A549 (cell line): ENCODE data around the gene ADGRG2. TPM values are rescaled to one million over a fixed set of nuclear protein-coding genes. Genes with fewer than 3 reads are reported as not detected.

Experiments
- ATAC-seq, 2 experiments: fragments of 200-7000 bp in 1 of 2; fragments of >200 bp in 1 of 2; cut with Nextera tagmentation in 1 of 2; cut with Tn5 transposase in 1 of 2; 3 replicates each; pipeline versions ENCODE4 v1.8.0 to v1.9.1; 2018 to 2020; ENCODE audit warnings: mild to moderate bottlenecking in 1 of 2, moderate library complexity in 1 of 2
- CTCF ChIA-PET: fragments of 300-600 bp; sonication (Branson Sonifier 250); formaldehyde crosslinking; extraction: SDS; loops from one replicate; lab custom pipeline; 2021; ENCODE audit warnings: antibody characterized with exemption, inconsistent platforms; lab: Yijun Ruan, JAX
- POLR2A ChIA-PET: fragments of 350-600 bp; formaldehyde crosslinking; extraction: SDS; loops from one replicate; lab custom pipeline; 2021; ENCODE audit warnings: antibody characterized with exemption, inconsistent platforms; lab: Yijun Ruan, JAX
- DNase-seq, 2 experiments: peaks; one replicate each; pipeline versions ENCODE4 v3.0.0 to v3.0.0-alpha.2; 2011 to 2016; ENCODE audit warnings: low read depth in 1 of 2, low spot score in 1 of 2
- FAIRE-seq: peaks from 2 replicates; lab custom pipeline; 2011; peaks lifted over from hg19 to GRCh38; lab: Jason Lieb, UNC
- H3K27ac ChIP-seq, 2 experiments: fragments of >200 bp; sonication (Bioruptor Twin); formaldehyde crosslinking; 3 replicates each; pipeline ENCODE4 v1.5.1; 2016 to 2017
- H3K4me1 ChIP-seq: fragments of >200 bp; sonication (Bioruptor Twin); formaldehyde crosslinking; 3 replicates; pipeline ENCODE4 v1.6.1; 2016
- H3K4me2 ChIP-seq: fragments of >200 bp; sonication (Bioruptor Twin); formaldehyde crosslinking; 3 replicates; pipeline ENCODE4 v1.6.1; 2016
- H3K4me3 ChIP-seq: fragments of >200 bp; sonication (Bioruptor Twin); formaldehyde crosslinking; 3 replicates; pipeline ENCODE4 v1.5.1; 2016
- H3K9me3 ChIP-seq: fragments of >200 bp; sonication (Bioruptor Twin); formaldehyde crosslinking; 3 replicates; pipeline ENCODE4 v1.6.1; 2016
- CEBPB ChIP-seq, 2 experiments: fragments of >200 bp in 1 of 2; sonication (Bioruptor Twin) in 1 of 2; formaldehyde crosslinking in 1 of 2; IDR thresholded peaks; 2 replicates each; pipeline ENCODE4 v1.6.1; 2012 to 2016
- EHF ChIP-seq: fragments of 250-450 bp; sonication (Bioruptor Pico); IDR thresholded peaks from 2 replicates; pipeline ENCODE4 v1.5.0; 2020; ENCODE audit warnings: mild to moderate bottlenecking
- EHMT2 ChIP-seq: fragments of 200-600 bp; sonication (generic); IDR thresholded peaks from 2 replicates; pipeline ENCODE4 v1.6.1; 2016; ENCODE audit warnings: antibody characterized with exemption, low read depth, mild to moderate bottlenecking, moderate library complexity
- ESRRA ChIP-seq: fragments of 150-350 bp; IDR thresholded peaks from 2 replicates; pipeline ENCODE4 v1.6.1; 2014; ENCODE audit warnings: mild to moderate bottlenecking, low read length, borderline replicate concordance
- HOXB5 ChIP-seq: fragments of 250-450 bp; sonication (Bioruptor Pico); IDR thresholded peaks from 2 replicates; pipeline ENCODE4 v1.5.0; 2020; ENCODE audit warnings: mild to moderate bottlenecking, moderate library complexity
- KDM5A ChIP-seq: fragments of 200-600 bp; sonication (generic); IDR thresholded peaks from 2 replicates; pipeline ENCODE4 v1.6.1; 2016; ENCODE audit warnings: antibody characterized with exemption, mild to moderate bottlenecking
- MAZ ChIP-seq: fragments of 150-350 bp; IDR thresholded peaks from 2 replicates; pipeline ENCODE4 v1.6.1; 2014; ENCODE audit warnings: antibody characterized with exemption, low read depth, low read length, borderline replicate concordance
- MYC ChIP-seq: IDR thresholded peaks from 2 replicates; pipeline ENCODE4 v1.6.1; 2012; ENCODE audit warnings: mild to moderate bottlenecking, inconsistent platforms, low read length, improper control_type of control experiment, borderline replicate concordance
- NR3C1 ChIP-seq: fragments of >200 bp; sonication (Bioruptor Twin); formaldehyde crosslinking; IDR thresholded peaks from 3 replicates; pipeline ENCODE4 v1.6.1; 2017
- PHF8 ChIP-seq: fragments of 200-600 bp; sonication (generic); IDR thresholded peaks from 2 replicates; pipeline ENCODE4 v1.6.1; 2016; ENCODE audit warnings: low read depth, mild to moderate bottlenecking, antibody characterized with exemption, moderate library complexity, borderline replicate concordance
- POLR2A ChIP-seq: IDR thresholded peaks from 2 replicates; pipeline ENCODE4 v1.6.1; 2012; ENCODE audit warnings: mild to moderate bottlenecking, low read length
- RARB ChIP-seq: fragments of 250-450 bp; sonication (Bioruptor Pico); IDR thresholded peaks from 2 replicates; pipeline ENCODE4 v1.8.0; 2021; ENCODE audit warnings: mild to moderate bottlenecking, moderate library complexity
- RNF2 ChIP-seq: fragments of 200-600 bp; sonication (generic); IDR thresholded peaks from 2 replicates; pipeline ENCODE4 v1.6.1; 2016; ENCODE audit warnings: low read depth, mild to moderate bottlenecking, antibody characterized with exemption, moderate library complexity, borderline replicate concordance
- SREBF2 ChIP-seq: fragments of 450-650 bp; IDR thresholded peaks from 2 replicates; pipeline ENCODE4 v1.6.1; 2014; ENCODE audit warnings: mild to moderate bottlenecking, moderate library complexity
- WGBS: methylation state at CpG from one replicate; pipeline ENCODE4 v1.1.6; 2017; ENCODE audit errors: missing lambda C conversion rate; 5-methylcytosine and 5-hydroxymethylcytosine counted together
- polyA plus RNA-seq, 4 experiments: library from polyadenylated mRNA; depleted of rRNA in 3 of 4; stranded (reverse); fragments of >200 nt; fragmentation: RNase III in 1 of 4; extraction: RNeasy Plus Mini Kit Qiagen cat#74134 plus additional on column Dnase treatment in 1 of 4; gene quantifications; 2 replicates in 3 of 4; 3 replicates in 1 of 4; pipeline ENCODE4 v1.2.3, GENCODE V29; 2011 to 2017
- TF ChIP-seq, protein P1 (sequence below): fragments of >200 bp; sonication (Bioruptor Twin); formaldehyde crosslinking; IDR thresholded peaks from 3 replicates; pipeline ENCODE4 v1.5.1; 2016
- TF ChIP-seq, protein P2 (sequence below): IDR thresholded peaks from 2 replicates; pipeline ENCODE4 v1.6.1; 2012
- TF ChIP-seq, protein P3 (sequence below): IDR thresholded peaks from 2 replicates; pipeline ENCODE4 v1.6.1; 2012; ENCODE audit warnings: low read depth, borderline replicate concordance
- TF ChIP-seq, protein P4 (sequence below): IDR thresholded peaks from 2 replicates; pipeline ENCODE4 v1.6.1; 2012
- TF ChIP-seq, protein P5 (sequence below): fragments of >200 bp; sonication (Bioruptor Twin); formaldehyde crosslinking; IDR thresholded peaks from 2 replicates; pipeline ENCODE4 v1.6.1; 2016

Gene ADGRG2
- polyA plus RNA-seq, 2 of the 4 experiments (the other 2 are of a cell fraction): 5.2 to 10.3 TPM

DNA sequence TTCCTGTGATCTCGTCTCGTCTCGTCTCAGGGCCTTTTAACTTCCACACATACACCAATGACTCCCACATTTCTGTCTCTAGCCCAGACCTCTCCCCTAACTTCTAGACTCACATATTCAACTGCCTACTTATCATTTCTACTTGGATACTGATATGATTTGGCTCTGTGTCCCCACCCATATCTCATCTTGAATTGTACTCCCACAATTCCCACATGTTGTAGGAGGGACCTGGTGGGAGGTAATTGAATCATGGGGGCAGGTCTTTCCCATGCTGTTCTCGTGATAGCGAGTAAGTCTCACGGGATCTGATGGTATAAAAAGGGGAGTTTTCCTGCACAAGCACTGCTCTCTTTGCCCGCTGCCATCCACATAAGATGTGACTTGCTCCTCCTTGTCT lies 147.3 kb downstream of the ADGRG2 start (continued):
- TF ChIP-seq, protein P1, sequence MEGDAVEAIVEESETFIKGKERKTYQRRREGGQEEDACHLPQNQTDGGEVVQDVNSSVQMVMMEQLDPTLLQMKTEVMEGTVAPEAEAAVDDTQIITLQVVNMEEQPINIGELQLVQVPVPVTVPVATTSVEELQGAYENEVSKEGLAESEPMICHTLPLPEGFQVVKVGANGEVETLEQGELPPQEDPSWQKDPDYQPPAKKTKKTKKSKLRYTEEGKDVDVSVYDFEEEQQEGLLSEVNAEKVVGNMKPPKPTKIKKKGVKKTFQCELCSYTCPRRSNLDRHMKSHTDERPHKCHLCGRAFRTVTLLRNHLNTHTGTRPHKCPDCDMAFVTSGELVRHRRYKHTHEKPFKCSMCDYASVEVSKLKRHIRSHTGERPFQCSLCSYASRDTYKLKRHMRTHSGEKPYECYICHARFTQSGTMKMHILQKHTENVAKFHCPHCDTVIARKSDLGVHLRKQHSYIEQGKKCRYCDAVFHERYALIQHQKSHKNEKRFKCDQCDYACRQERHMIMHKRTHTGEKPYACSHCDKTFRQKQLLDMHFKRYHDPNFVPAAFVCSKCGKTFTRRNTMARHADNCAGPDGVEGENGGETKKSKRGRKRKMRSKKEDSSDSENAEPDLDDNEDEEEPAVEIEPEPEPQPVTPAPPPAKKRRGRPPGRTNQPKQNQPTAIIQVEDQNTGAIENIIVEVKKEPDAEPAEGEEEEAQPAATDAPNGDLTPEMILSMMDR: no peak

DNA sequence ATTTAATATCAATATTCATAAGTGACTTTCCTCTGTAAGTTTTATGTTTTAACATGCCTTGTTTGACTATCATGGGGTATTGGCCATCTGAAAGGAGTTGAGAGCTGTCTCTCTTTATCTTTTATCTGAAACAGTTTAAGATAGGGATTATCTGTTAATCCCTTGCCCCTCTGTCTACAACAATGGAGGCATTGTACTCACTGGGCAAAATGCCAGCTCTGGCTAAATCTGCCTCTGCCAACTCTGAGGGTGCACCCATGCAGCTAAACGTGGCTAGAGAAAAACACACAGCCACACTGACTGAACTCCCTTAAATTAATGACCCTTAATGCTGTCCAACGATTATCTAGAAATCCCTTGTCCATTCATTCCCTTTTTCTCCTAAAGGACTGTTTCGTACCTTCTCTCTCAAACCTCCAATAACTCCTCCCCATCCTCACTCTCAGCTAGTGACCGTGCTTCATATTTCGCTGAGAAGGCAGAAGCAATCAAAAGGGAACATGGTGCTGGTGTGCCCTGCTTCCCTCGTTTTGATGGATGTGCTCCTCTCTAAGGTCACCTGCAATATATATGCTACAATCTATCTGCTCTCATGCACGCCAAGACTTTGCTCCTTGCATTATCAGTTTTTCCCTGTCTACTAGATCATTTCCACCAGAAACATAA lies 148.6 kb downstream of the ADGRG2 start:
- 80% methylated on average over 7 of the region's 7 CpGs for WGBS
- no peaks in the 10 kb centered on the region for H3K9me3 ChIP-seq
- no peak overlapping the region for H3K4me3 ChIP-seq
- TF ChIP-seq ESRRA (no peak), RNF2 (no peak), EHMT2 (no peak), POLR2A (no peak), MAZ (no peak), NR3C1 (no peak), KDM5A (no peak), EHF (no peak), HOXB5 (CRISPR knock-in tag) (no peak), SREBF2 (no peak), CEBPB (IDR thresholded peaks at IDR 0.05) (no peak), MYC (no peak), PHF8 (no peak), RARB (CRISPR knock-in tag) (no peak)
- TF ChIP-seq, protein P2, sequence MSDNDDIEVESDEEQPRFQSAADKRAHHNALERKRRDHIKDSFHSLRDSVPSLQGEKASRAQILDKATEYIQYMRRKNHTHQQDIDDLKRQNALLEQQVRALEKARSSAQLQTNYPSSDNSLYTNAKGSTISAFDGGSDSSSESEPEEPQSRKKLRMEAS: no peak
- TF ChIP-seq, protein P3, sequence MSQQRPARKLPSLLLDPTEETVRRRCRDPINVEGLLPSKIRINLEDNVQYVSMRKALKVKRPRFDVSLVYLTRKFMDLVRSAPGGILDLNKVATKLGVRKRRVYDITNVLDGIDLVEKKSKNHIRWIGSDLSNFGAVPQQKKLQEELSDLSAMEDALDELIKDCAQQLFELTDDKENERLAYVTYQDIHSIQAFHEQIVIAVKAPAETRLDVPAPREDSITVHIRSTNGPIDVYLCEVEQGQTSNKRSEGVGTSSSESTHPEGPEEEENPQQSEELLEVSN: no peak
- TF ChIP-seq, protein P4, sequence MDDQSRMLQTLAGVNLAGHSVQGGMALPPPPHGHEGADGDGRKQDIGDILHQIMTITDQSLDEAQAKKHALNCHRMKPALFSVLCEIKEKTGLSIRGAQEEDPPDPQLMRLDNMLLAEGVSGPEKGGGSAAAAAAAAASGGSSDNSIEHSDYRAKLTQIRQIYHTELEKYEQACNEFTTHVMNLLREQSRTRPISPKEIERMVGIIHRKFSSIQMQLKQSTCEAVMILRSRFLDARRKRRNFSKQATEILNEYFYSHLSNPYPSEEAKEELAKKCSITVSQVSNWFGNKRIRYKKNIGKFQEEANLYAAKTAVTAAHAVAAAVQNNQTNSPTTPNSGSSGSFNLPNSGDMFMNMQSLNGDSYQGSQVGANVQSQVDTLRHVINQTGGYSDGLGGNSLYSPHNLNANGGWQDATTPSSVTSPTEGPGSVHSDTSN: no peak
- TF ChIP-seq, protein P1: no peak
- TF ChIP-seq, protein P5, sequence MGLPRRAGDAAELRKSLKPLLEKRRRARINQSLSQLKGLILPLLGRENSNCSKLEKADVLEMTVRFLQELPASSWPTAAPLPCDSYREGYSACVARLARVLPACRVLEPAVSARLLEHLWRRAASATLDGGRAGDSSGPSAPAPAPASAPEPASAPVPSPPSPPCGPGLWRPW: no peak
- ATAC-seq (no peak), FAIRE-seq (no peak), DNase-seq (no peak)
- no peak overlapping the region for H3K4me2 ChIP-seq
- H3K4me1 ChIP-seq: 0 out of 3 replicates have a peak, but pooled peaks cover 4% of the 10 kb centered on the region
- ChIA-PET POLR2A (interaction anchor here (1.2 kb wide), 1 partner anchor 9 kb away, joined by 3 read pairs; no protein-coding TSS in a partner anchor), CTCF (no interaction called here)
- no peak overlapping the region for H3K27ac ChIP-seq
